Measurements from ENCODE around the gene PARP14. TPM values are rescaled to one million over a fixed set of nuclear protein-coding genes. Genes with fewer than 3 reads are reported as not detected.
"Not testable (repeated sequence)": the region's sequence is repeated elsewhere in the genome, so short reads cannot be mapped to it uniquely, and the experiment has no call there.

PARP14 gene
- total and polyA plus RNA-seq, 2 experiments from 2014 or later = 5.6 to 11.7 TPM

GRCh38 chr3:122743581-122744120, 63.0 kb downstream of the PARP14 start:
- no peaks in the 10 kb centered on the region for H3K9me3 ChIP-seq (ENCODE audit: low read depth)
- no peak overlapping the region for H3K4me2 ChIP-seq (ENCODE audit: unreplicated experiment)
- no peaks in the 10 kb centered on the region; the same call in 1 of the 2 replicates for H3K36me3 ChIP-seq (ENCODE audit: low read depth)
- H3K9ac ChIP-seq = no peak overlapping the region
- H3K9me2 ChIP-seq (ENCODE audit: insufficient read depth) = no peaks in the 10 kb centered on the region
- no peaks in the 10 kb centered on the region for H3K27me3 ChIP-seq (replicated peaks; ENCODE audit: insufficient read depth)
- H3K79me2 ChIP-seq (ENCODE audit: insufficient read depth) = no peaks in the 10 kb centered on the region
- TF ChIP-seq EZH2 (IDR thresholded peaks at IDR 0.05; ENCODE audit: insufficient read depth, poor library complexity, severe bottlenecking) (no peak), EZH2phosphoT487 (IDR thresholded peaks at IDR 0.05; ENCODE audit: insufficient read depth, low read depth) (no peak)
- H3K27ac ChIP-seq = no peak overlapping the region
- 93 to 95% methylated on average over 4 of the region's 4 CpGs for WGBS, 2 experiments (ENCODE audit: low coverage in 1 of 2, low lambda C conversion rate in 2 of 2, missing lambda C conversion rate in 2 of 2)
- no peaks in the 10 kb centered on the region for H3F3A ChIP-seq (ENCODE audit: insufficient read depth)
- no peak overlapping the region for H2AFZ ChIP-seq
- peaks cover 8% of the 10 kb centered on the region; the same call in 1 of the 2 replicates for H3K4me1 ChIP-seq (ENCODE audit: insufficient read depth)
- H3K4me3 ChIP-seq = no peak overlapping the region
- H4K20me1 ChIP-seq (ENCODE audit: insufficient read depth) = no peaks in the 10 kb centered on the region
- DNase-seq = no peak
- in situ Hi-C loops (cut with MboI) = no loop called here

DNA sequence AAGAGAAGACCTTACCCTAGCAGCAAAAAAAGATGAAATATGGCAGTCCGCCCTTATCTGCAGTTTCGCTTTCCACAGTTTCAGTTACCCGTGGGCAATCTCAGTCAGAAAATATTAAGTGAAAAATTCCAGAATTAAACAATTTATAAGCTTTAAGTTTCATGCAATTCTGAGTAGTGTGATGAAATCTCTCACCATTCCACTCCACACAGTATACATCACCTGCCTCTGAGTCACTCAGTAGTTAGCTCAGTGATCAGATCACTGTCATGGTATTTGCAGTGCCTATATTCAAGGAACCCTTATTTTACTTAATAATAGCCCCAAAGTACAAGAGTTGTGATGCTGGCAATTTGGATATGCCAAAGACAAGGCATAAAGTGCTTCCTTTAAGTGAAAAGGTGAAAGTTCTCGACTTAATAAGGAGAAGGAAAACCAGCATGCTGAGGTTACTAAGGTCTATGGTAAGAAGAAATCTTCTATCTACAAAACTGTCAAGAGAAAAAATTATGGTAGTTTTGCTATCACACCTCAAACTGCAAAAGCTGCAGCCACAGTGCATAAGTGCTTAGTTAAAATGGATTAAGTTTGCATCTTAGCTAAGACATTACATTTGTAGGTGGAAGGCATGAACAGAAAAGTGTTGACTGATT, 64.9 kb downstream of the PARP14 start:
- TF ChIP-seq EZH2 (IDR thresholded peaks at IDR 0.05; ENCODE audit: insufficient read depth, poor library complexity, severe bottlenecking) = no peak
- TF ChIP-seq EZH2phosphoT487 (IDR thresholded peaks at IDR 0.05; ENCODE audit: insufficient read depth, low read depth) = no peak
- Histone ChIP-seq H3K27me3 (replicated peaks; ENCODE audit: insufficient read depth) (no peaks in the 10 kb centered on the region), H3K4me3 (no peak overlapping the region), H3K27ac (peak overlapping the region; percentile 46), H3K36me3 (ENCODE audit: low read depth) (no peaks in the 10 kb centered on the region; the same call in 1 of the 2 replicates), H3K79me2 (ENCODE audit: insufficient read depth) (no peaks in the 10 kb centered on the region), H3F3A (ENCODE audit: insufficient read depth) (no peaks in the 10 kb centered on the region), H3K9me2 (ENCODE audit: insufficient read depth) (no peaks in the 10 kb centered on the region), H3K9me3 (ENCODE audit: low read depth) (no peaks in the 10 kb centered on the region), H3K9ac (no peak overlapping the region), H3K4me1 (ENCODE audit: insufficient read depth) (peaks cover 8% of the 10 kb centered on the region; the same call in 1 of the 2 replicates), H2AFZ (no peak overlapping the region), H4K20me1 (ENCODE audit: insufficient read depth) (no peaks in the 10 kb centered on the region), H3K4me2 (ENCODE audit: unreplicated experiment) (no peak overlapping the region)
- in situ Hi-C loops (cut with MboI) = no loop called here
- WGBS, 2 experiments (ENCODE audit: low coverage in 1 of 2, low lambda C conversion rate in 2 of 2, missing lambda C conversion rate in 2 of 2) = 93 to 95% methylated on average over 4 of the region's 4 CpGs
- DNase-seq = peak; percentile 82

- H2AFZ ChIP-seq; H3K4me1 ChIP-seq (ENCODE audit: insufficient read depth); H4K20me1 ChIP-seq (ENCODE audit: insufficient read depth); H3K4me3 ChIP-seq; H3K79me2 ChIP-seq (ENCODE audit: insufficient read depth); H3K36me3 ChIP-seq (ENCODE audit: low read depth); H3F3A ChIP-seq (ENCODE audit: insufficient read depth); H3K27me3 ChIP-seq (replicated peaks; ENCODE audit: insufficient read depth); H3K4me2 ChIP-seq (ENCODE audit: unreplicated experiment); H3K27ac ChIP-seq; in situ Hi-C loops (cut with MboI); H3K9ac ChIP-seq; DNase-seq; H3K9me3 ChIP-seq (ENCODE audit: low read depth); H3K9me2 ChIP-seq (ENCODE audit: insufficient read depth): not testable (repeated sequence)
- WGBS, 2 experiments (ENCODE audit: low coverage in 1 of 2, low lambda C conversion rate in 2 of 2, missing lambda C conversion rate in 2 of 2) = 96% methylated on average over 32 of the region's 35 CpGs; no CpG with 5 or more reads in 1 of the 2 experiments
These were observed 66.7 kb downstream of the PARP14 start for GRCh38 chr3:122747295-122747694.

GRCh38 chr3:122748347-122748746, 67.7 kb downstream of the PARP14 start:
- Histone ChIP-seq H3F3A (ENCODE audit: insufficient read depth) (no peaks in the 10 kb centered on the region), H3K27me3 (replicated peaks; ENCODE audit: insufficient read depth) (no peaks in the 10 kb centered on the region), H3K4me3 (no peak overlapping the region), H3K27ac (no peak overlapping the region), H4K20me1 (ENCODE audit: insufficient read depth) (no peaks in the 10 kb centered on the region), H3K9ac (no peak overlapping the region), H3K9me3 (ENCODE audit: low read depth) (no peaks in the 10 kb centered on the region), H3K36me3 (ENCODE audit: low read depth) (no peaks in the 10 kb centered on the region), H3K79me2 (ENCODE audit: insufficient read depth) (no peaks in the 10 kb centered on the region), H3K9me2 (ENCODE audit: insufficient read depth) (no peaks in the 10 kb centered on the region), H3K4me1 (ENCODE audit: insufficient read depth) (peaks cover 8% of the 10 kb centered on the region; the same call in 1 of the 2 replicates), H2AFZ (no peak overlapping the region), H3K4me2 (ENCODE audit: unreplicated experiment) (no peak overlapping the region)
- WGBS, 2 experiments (ENCODE audit: low coverage in 1 of 2, low lambda C conversion rate in 2 of 2, missing lambda C conversion rate in 2 of 2) = 96 to 100% methylated on average over 1 of the region's 1 CpG
- no peak for DNase-seq
- no peak for TF ChIP-seq EZH2 (IDR thresholded peaks at IDR 0.05; ENCODE audit: insufficient read depth, poor library complexity, severe bottlenecking)
- no peak for TF ChIP-seq EZH2phosphoT487 (IDR thresholded peaks at IDR 0.05; ENCODE audit: insufficient read depth, low read depth)
- in situ Hi-C loops (cut with MboI) = no loop called here

All from GM23248 (cell line).